Right cardiac atrium (tissue), 5 donors: Measurements from ENCODE around the gene MAGEC1. TPM values are rescaled to one million over a fixed set of nuclear protein-coding genes. Genes with fewer than 3 reads are reported as not detected.

Experiments
- ATAC-seq, 2 donors: fragments of 200-7000 bp; cut with Tn5 transposase; one replicate each; pipeline versions ENCODE4 v1.8.0 to v1.9.1; 2020; ENCODE audit warnings: moderate library complexity in 2 of 2, mild to moderate bottlenecking in 1 of 2
- DNase-seq, 3 donors: peaks; one replicate each; pipeline ENCODE4 v3.0.0-alpha.2; 2020
- H3K27ac ChIP-seq: one replicate; pipeline ENCODE4 v1.5.1; 2013; ENCODE audit warnings: mild to moderate bottlenecking, low read length, control low read depth, moderate library complexity
- H3K27me3 ChIP-seq: one replicate; pipeline ENCODE4 v1.6.1; 2013; ENCODE audit not compliant: control insufficient read depth, insufficient read depth
- H3K4me1 ChIP-seq: one replicate; pipeline ENCODE4 v1.6.1; 2013; ENCODE audit warnings: low read length; ENCODE audit not compliant: control insufficient read depth, insufficient read depth
- H3K4me3 ChIP-seq: one replicate; pipeline ENCODE4 v1.5.1; 2013; ENCODE audit warnings: low read length, control low read depth
- H3K9me3 ChIP-seq: one replicate; pipeline ENCODE4 v1.6.1; 2013; ENCODE audit warnings: low read length; ENCODE audit not compliant: control insufficient read depth
- WGBS: extraction: QIAGEN DNeasy Blood & Tissue Kit; methylation state at CpG from one replicate; pipeline ENCODE4 v1.1.7; 2013; 5-methylcytosine and 5-hydroxymethylcytosine counted together
- intact Hi-C, 4 donors: fragments of 100-400 bp; cut with DNase I; formaldehyde crosslinking; loops; one replicate each; pipeline versions ENCODE4 v1.11.0 to v1.14.0; 2022 to 2023
- polyA plus RNA-seq: library from polyadenylated mRNA; stranded (reverse); fragments of 200-250 nt; gene quantifications from one replicate; pipeline ENCODE4 v1.2.3, GENCODE V29; 2013
- total RNA-seq, 4 donors: library from RNA; stranded (reverse); fragmentation: NEBNext Ultra II Directional; extraction: Animal tissue kit (Norgen Biotek cat#: 25700); gene quantifications; one replicate each; pipeline ENCODE4 v1.2.1, GENCODE V29; 2021
- donor health status: healthy with polysubstance abuse.
- donor health status: DM: no; HTN: yes; CAD: no.
- donor health status: DM: no; HTN: no; CAD: no.
- donor health status: DM: no; HTN: yes; CAD: no; lungs with severe emphysema.
- donor health status: DM: yes; HTN: yes; CAD: no.

Gene MAGEC1
- total and polyA plus RNA-seq, 5 donors = not detected

DNA sequence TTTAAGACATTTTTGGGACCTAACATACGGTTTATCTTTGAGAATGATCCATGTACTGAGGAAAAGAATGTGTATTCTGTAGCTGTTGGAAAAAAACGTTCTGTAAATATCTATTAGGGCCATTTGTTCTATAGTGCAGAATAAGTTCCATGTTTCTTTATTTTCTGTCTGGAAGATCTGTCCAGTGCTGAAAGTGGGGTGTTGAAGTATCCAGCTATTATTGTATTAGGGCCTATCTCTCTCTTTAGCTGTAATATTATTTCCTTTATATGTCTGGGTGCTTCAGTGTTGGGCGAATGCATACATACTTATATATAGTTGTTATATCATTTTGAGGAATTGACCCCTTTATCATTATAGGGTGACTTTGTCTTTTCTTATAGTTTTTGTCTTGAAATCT is 24.7 kb downstream of the MAGEC1 start:
- H3K4me1 ChIP-seq = no peaks in the 10 kb centered on the region
- no peak overlapping the region for H3K4me3 ChIP-seq
- H3K9me3 ChIP-seq = no peaks in the 10 kb centered on the region
- DNase-seq (no peak), ATAC-seq (no peak)
- intact Hi-C loops = no loop called here
- H3K27ac ChIP-seq = no peak overlapping the region
- WGBS = 58% methylated on average over 3 of the region's 3 CpGs
- H3K27me3 ChIP-seq = no peaks in the 10 kb centered on the region

DNA sequence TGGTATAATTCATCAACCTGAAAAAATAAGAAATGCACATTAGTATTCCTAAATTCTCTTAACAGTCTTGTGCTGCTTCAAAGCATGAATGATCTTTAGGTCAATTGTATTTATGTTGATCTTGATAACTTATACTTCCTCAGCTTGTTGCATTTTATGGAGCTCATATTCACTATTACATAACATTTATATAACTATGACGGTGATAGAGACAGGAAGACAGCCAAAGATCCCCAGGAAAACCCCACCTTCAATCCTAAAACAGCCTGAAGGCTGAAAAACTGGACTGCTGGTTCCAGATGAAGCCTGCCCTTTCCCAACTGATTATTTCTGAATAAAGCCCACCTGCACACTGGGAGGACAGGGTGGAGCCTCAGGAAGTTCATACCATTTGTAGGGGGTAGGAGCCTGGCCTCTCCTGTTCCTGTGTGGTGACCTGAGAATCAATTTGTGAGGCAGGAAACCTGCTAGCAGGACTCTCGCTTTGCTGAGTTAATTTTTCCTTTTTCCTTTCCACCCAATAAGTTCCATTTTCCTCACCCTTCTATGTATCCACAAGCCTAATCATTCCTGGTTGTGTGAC is 30.5 kb downstream of the MAGEC1 start:
- no peak overlapping the region for H3K27ac ChIP-seq
- no peak for DNase-seq
- intact Hi-C loops = no loop called here
- no peaks in the 10 kb centered on the region for H3K4me1 ChIP-seq
- no peak overlapping the region for H3K4me3 ChIP-seq
- no peaks in the 10 kb centered on the region for H3K27me3 ChIP-seq
- WGBS = 52% methylated on average over 2 of the region's 2 CpGs
- ATAC-seq = no peak
- H3K9me3 ChIP-seq = no peaks in the 10 kb centered on the region

DNA sequence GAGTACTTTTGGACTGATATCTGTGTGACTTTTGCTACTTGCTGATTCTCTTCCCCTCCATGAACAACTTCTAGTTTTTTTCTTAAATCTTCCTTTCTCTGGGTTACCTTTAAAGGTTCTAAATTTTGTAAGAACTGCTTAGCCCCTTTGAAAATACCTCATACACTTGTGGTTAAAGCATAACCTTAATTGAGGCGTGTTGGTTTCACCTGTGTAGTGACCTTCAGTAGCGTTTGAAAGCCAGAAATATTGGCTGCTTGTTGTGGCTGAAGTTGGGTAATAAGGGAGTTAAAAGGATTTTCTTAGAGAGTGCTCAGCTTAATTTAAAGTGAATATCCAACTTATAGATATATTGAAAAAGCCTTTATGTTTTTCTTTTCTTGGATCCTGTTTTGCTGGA is 32.0 kb downstream of the MAGEC1 start:
- Histone ChIP-seq H3K27me3 (no peaks in the 10 kb centered on the region), H3K9me3 (no peaks in the 10 kb centered on the region), H3K4me3 (no peak overlapping the region), H3K4me1 (no peaks in the 10 kb centered on the region), H3K27ac (no peak overlapping the region)
- DNase-seq = no peak
- intact Hi-C loops = no loop called here
- ATAC-seq = no peak
- 85% methylated on average over 2 of the region's 2 CpGs for WGBS

DNA sequence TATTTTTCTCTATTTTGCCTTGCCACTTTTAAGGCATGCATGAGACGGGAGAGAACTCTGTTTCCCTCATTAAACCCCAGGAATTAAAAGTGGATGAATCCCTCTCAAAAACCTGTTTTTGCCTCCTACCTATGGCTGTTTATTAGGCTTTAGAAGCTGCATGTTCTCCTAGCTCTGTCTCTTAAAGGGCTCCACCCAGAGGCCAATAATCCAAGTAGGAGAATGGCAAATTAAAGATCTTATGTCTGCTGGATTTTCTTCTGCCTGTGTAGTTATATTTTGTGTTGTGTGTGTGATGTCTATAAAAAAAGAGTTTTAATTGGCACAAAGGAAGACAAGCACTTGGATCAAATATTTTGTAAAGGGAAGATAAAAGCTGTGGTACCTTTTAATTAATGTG is 32.4 kb downstream of the MAGEC1 start:
- no peak overlapping the region for H3K4me3 ChIP-seq
- H3K9me3 ChIP-seq = no peaks in the 10 kb centered on the region
- ATAC-seq (no peak), DNase-seq (no peak)
- H3K4me1 ChIP-seq = no peaks in the 10 kb centered on the region
- intact Hi-C loops = no loop called here
- no peaks in the 10 kb centered on the region for H3K27me3 ChIP-seq
- H3K27ac ChIP-seq = no peak overlapping the region
- 85% methylated on average over 1 of the region's 1 CpG for WGBS

DNA sequence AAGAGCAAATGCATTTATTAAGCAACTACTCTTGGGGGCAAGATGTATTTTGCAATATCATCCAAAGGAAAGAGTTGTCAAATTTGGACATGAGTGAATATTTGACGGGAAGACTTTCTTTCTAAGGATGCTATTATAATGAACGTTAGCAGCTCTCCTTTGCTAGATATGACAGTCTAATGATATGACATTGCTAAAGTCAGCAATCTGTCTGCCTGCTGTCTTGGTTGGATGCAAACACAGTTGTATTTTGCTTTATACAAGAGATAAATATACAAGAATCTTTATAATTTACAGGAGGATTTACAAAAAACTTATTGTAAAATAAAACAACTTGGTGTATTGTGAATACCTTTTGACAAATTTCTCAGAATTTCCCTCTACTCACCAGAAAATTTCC is 37.5 kb downstream of the MAGEC1 start:
- Histone ChIP-seq H3K9me3 (no peaks in the 10 kb centered on the region), H3K4me1 (no peaks in the 10 kb centered on the region), H3K27ac (no peak overlapping the region), H3K27me3 (no peaks in the 10 kb centered on the region), H3K4me3 (no peak overlapping the region)
- DNase-seq = no peak
- WGBS = 68% methylated on average over 2 of the region's 2 CpGs
- no peak for ATAC-seq
- intact Hi-C loops = no loop called here

DNA sequence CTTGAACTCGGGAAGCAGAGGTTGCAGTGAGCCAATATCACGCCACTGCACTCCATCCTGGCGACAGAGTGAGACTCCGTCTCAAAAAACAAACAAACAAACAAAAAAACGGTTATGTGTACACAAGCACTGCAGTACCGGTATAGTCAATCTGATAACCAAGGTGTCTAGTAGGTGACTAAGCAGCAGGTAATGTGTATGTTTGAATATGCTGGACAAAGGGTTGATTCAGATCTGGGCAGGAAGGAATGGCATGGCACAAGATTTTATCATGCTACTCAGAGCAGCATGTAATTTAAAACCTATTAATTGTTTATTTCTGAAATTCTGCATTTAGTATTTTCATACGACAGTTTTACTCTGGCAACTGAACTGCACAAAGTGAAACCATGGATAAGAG is 41.7 kb downstream of the MAGEC1 start:
- Histone ChIP-seq H3K9me3 (no peaks in the 10 kb centered on the region), H3K27me3 (no peaks in the 10 kb centered on the region), H3K4me1 (no peaks in the 10 kb centered on the region), H3K27ac (no peak overlapping the region), H3K4me3 (no peak overlapping the region)
- intact Hi-C loops = no loop called here
- WGBS = 86% methylated on average over 7 of the region's 7 CpGs
- ATAC-seq = no peak
- no peak for DNase-seq

DNA sequence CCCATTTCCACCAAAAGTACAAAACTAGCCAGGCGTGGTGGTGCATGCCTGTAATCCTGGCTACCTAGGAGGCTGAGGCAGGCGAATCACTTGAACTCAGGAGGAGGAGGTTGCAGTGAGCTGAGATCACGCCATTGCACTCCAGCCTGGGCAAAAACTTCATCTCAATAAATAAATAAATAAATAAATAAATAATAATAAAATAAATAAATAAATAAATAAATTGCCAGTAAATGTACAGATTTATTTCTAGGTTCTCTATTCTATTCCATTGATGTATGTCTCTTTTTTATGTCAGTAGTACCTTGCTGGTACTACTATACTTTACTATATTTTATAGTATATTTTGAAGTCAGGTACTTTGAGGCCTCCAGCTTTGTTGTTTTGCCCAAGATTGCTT is 43.7 kb downstream of the MAGEC1 start:
- intact Hi-C loops = no loop called here
- 91% methylated on average over 3 of the region's 3 CpGs for WGBS

DNA sequence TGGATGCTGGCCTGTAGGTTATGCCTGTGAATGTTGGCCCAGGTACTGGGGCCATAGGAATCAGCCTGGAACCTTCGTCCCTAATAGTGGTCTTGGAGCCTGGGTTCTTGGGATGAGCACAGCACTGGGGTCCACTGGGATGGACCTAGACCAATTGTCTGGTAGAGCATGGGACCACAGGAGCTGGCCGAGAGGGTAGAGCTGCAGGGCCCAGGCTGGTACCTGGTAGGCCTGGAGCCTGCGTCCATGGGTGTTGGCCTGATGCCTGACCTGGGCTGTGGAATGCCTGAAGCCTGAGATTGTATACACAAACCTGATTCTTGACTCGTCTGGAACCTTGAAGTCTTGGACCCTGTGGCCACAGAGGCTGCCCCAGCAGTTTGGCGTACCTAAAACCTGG is 48.9 kb downstream of the MAGEC1 start:
- Histone ChIP-seq H3K27ac (no peak overlapping the region), H3K4me3 (no peak overlapping the region), H3K27me3 (no peaks in the 10 kb centered on the region), H3K9me3 (no peaks in the 10 kb centered on the region), H3K4me1 (no peaks in the 10 kb centered on the region)
- intact Hi-C loops = no loop called here
- ATAC-seq = no peak
- 87% methylated on average over 5 of the region's 5 CpGs for WGBS
- DNase-seq = no peak

More for the DNA sequence above, 43.7 kb downstream of the MAGEC1 start:
- Histone ChIP-seq H3K27me3 (no peaks in the 10 kb centered on the region), H3K4me1 (no peaks in the 10 kb centered on the region), H3K4me3 (no peak overlapping the region), H3K27ac (no peak overlapping the region), H3K9me3 (no peaks in the 10 kb centered on the region)
- ATAC-seq (no peak), DNase-seq (no peak)

DNA sequence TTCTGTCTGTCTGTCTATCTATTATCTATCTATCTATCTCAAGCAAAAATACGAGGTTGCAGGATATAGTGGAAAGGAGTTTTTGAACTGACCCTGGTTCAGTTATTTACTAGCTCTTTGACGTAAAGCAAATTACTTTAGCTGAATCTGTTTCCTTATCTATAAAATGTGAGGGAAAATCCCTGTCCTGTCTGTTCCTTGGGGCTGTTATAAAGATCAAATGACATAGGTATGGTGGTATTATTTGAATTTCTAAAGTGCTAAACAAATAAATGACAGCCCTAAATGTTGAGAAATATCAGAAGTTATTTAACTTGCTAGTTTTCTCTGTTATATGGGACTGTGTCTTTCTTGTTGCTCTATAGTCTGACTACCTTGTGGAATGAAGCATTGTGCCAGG is 55.0 kb downstream of the MAGEC1 start:
- DNase-seq (no peak), ATAC-seq (no peak)
- Histone ChIP-seq H3K27ac (no peak overlapping the region), H3K4me3 (no peak overlapping the region), H3K27me3 (no peaks in the 10 kb centered on the region), H3K4me1 (no peaks in the 10 kb centered on the region), H3K9me3 (no peaks in the 10 kb centered on the region)
- WGBS = 67% methylated on average over 2 of the region's 2 CpGs
- intact Hi-C loops = no loop called here

Other genes with a start within 250 kb of the MAGEC1 start
- gene SPANXD, start 205.2 kb upstream of the MAGEC1 start, total RNA-seq = not detected
- not detected for gene SPANXD, start 205.2 kb upstream of the MAGEC1 start, polyA plus RNA-seq
- gene MAGEC3, start 65.6 kb upstream of the MAGEC1 start, total RNA-seq = not detected
- not detected for gene MAGEC3, start 65.6 kb upstream of the MAGEC1 start, polyA plus RNA-seq